SK-N-SH (cell line): ENCODE results near the gene BMP2K. TPM values are rescaled to one million over a fixed set of nuclear protein-coding genes. Genes with fewer than 3 reads are reported as not detected.

ENCODE experiments used
- CTCF ChIA-PET: fragments of 300-600, 350-600 bp; formaldehyde crosslinking; extraction: SDS; loops from one replicate; lab custom pipeline; 2021; lab: Yijun Ruan, JAX
- POLR2A ChIA-PET: fragments of 350-600 bp; sonication (Branson Sonifier 250); formaldehyde crosslinking; extraction: SDS; loops from one replicate; lab custom pipeline; 2020; ENCODE audit warnings: antibody characterized with exemption, inconsistent platforms; lab: Yijun Ruan, JAX
- DNase-seq: peaks from one replicate; pipeline ENCODE4 v3.0.0; 2012
- H2AFZ ChIP-seq: fragments of 200-600 bp; sonication (generic); 2 replicates; pipeline ENCODE4 v1.8.1; 2016; ENCODE audit warnings: antibody characterized with exemption, mild to moderate bottlenecking, low read depth
- H3F3A ChIP-seq: fragments of 200-600 bp; sonication (generic); replicated peaks from 2 replicates; pipeline ENCODE3; 2016; ENCODE audit warnings: antibody characterized with exemption, mild to moderate bottlenecking; ENCODE audit not compliant: insufficient read depth
- H3K27ac ChIP-seq, 2 experiments: fragments of 200-500 bp in 1 of 2; fragments of 200-600 bp in 1 of 2; sonication (Bioruptor generic) in 1 of 2; sonication (generic), shearing (Covaris generic) in 1 of 2; 2 replicates each; pipeline versions ENCODE4 v1.5.1 to v1.6.1; 2014 to 2016; ENCODE audit warnings: low read depth in 2 of 2, inconsistent platforms in 1 of 2, low read length in 1 of 2, mild to moderate bottlenecking in 1 of 2, mixed read lengths in 1 of 2
- H3K27me3 ChIP-seq: fragments of 200-600 bp; sonication (generic), shearing (Covaris generic); 2 replicates; pipeline ENCODE4 v1.6.1; 2016; ENCODE audit warnings: mixed run types; ENCODE audit not compliant: insufficient read depth
- H3K36me3 ChIP-seq, 2 experiments: fragments of 200-500 bp in 1 of 2; fragments of 200-600 bp in 1 of 2; sonication (Bioruptor generic) in 1 of 2; sonication (generic) in 1 of 2; replicated peaks in 1 of 2; 2 replicates each; pipeline versions ENCODE3 to v1.5.1; 2014 to 2016; ENCODE audit warnings: low read length in 1 of 2, mild to moderate bottlenecking in 1 of 2; ENCODE audit not compliant: insufficient read depth in 2 of 2, control insufficient read depth in 1 of 2
- H3K4me1 ChIP-seq, 2 experiments: fragments of 200-500 bp in 1 of 2; fragments of 200-600 bp in 1 of 2; sonication (Bioruptor generic) in 1 of 2; sonication (generic), shearing (Covaris generic) in 1 of 2; 2 replicates each; pipeline versions ENCODE4 v1.5.1 to v1.6.1; 2014 to 2016; ENCODE audit warnings: low read depth in 1 of 2, low read length in 1 of 2, mixed run types in 1 of 2; ENCODE audit not compliant: insufficient read depth in 2 of 2, control insufficient read depth in 1 of 2
- H3K4me2 ChIP-seq: fragments of 200-600 bp; sonication (generic), shearing (Covaris generic); 2 replicates; pipeline ENCODE4 v1.6.1; 2017; ENCODE audit warnings: mixed run types
- H3K4me3 ChIP-seq, 2 experiments: fragments of 200-500 bp in 1 of 2; fragments of 200-600 bp in 1 of 2; sonication (Bioruptor generic) in 1 of 2; sonication (generic), shearing (Covaris generic) in 1 of 2; 2 replicates each; pipeline versions ENCODE4 v1.5.1 to v1.8.1; 2014 to 2016; ENCODE audit warnings: low read depth in 2 of 2, inconsistent platforms in 1 of 2, low read length in 1 of 2, mild to moderate bottlenecking in 1 of 2, mixed read lengths in 1 of 2, moderate library complexity in 1 of 2
- H3K79me2 ChIP-seq: fragments of 200-600 bp; sonication (generic); 2 replicates; pipeline ENCODE4 v1.8.1; 2017; ENCODE audit warnings: mild to moderate bottlenecking; ENCODE audit not compliant: insufficient read depth
- H3K9ac ChIP-seq: fragments of 200-600 bp; sonication (generic); 2 replicates; pipeline ENCODE4 v1.6.1; 2017; ENCODE audit warnings: mixed run types
- H3K9me2 ChIP-seq: fragments of 200-600 bp; sonication (generic); 2 replicates; pipeline ENCODE4 v1.6.1; 2017; ENCODE audit warnings: mixed run types
- H3K9me3 ChIP-seq: fragments of 200-600 bp; sonication (generic); 2 replicates; pipeline ENCODE4 v1.6.1; 2017; ENCODE audit warnings: mixed run types, mild to moderate bottlenecking, moderate library complexity
- H4K20me1 ChIP-seq: fragments of 200-600 bp; sonication (generic); 2 replicates; pipeline ENCODE4 v1.6.1; 2017; ENCODE audit warnings: mild to moderate bottlenecking, mixed run types; ENCODE audit not compliant: insufficient read depth
- CHD2 ChIP-seq: fragments of 150-350 bp; IDR thresholded peaks from 2 replicates; pipeline ENCODE4 v1.6.1; 2018; ENCODE audit warnings: low read length; ENCODE audit not compliant: partially characterized antibody
- ELF1 ChIP-seq: IDR thresholded peaks from 2 replicates; pipeline ENCODE4 v1.4.0; 2012
- EP300 ChIP-seq, 2 experiments: IDR thresholded peaks; 2 replicates each; pipeline versions ENCODE4 v1.4.0 to v1.6.1; 2012; ENCODE audit warnings: borderline replicate concordance in 1 of 2, low read depth in 1 of 2, low read length in 1 of 2
- FOSL2 ChIP-seq: IDR thresholded peaks from 2 replicates; pipeline ENCODE4 v1.4.0; 2012; ENCODE audit warnings: low read depth, mild to moderate bottlenecking, moderate library complexity, borderline replicate concordance
- GABPA ChIP-seq: IDR thresholded peaks from 2 replicates; pipeline ENCODE4 v1.4.0; 2012; ENCODE audit warnings: low read depth, mild to moderate bottlenecking
- JUND ChIP-seq: IDR thresholded peaks from 2 replicates; pipeline ENCODE4 v1.4.0; 2012
- MAX ChIP-seq: IDR thresholded peaks from 2 replicates; pipeline ENCODE4 v1.4.0; 2012; ENCODE audit warnings: low read depth
- PBX3 ChIP-seq: IDR thresholded peaks from 2 replicates; pipeline ENCODE4; 2012
- POLR2AphosphoS5 ChIP-seq: IDR thresholded peaks from 2 replicates; pipeline ENCODE4 v1.6.1; 2012; ENCODE audit warnings: low read depth, low read length
- RCOR1 ChIP-seq: fragments of 150-350 bp; IDR thresholded peaks from 2 replicates; pipeline ENCODE4 v1.6.1; 2017; ENCODE audit warnings: antibody characterized with exemption, low read length
- REST ChIP-seq: IDR thresholded peaks from 2 replicates; pipeline ENCODE4 v1.6.1; 2012; ENCODE audit warnings: mild to moderate bottlenecking, low read depth, low read length, moderate library complexity
- RFX5 ChIP-seq: IDR thresholded peaks from 2 replicates; pipeline ENCODE4 v1.6.1; 2012; ENCODE audit warnings: mild to moderate bottlenecking, improper control_type of control experiment, low read length
- TAF1 ChIP-seq: IDR thresholded peaks from 2 replicates; pipeline ENCODE4 v1.6.1; 2012; ENCODE audit warnings: low read depth, mild to moderate bottlenecking, low read length, moderate library complexity, borderline replicate concordance
- USF1 ChIP-seq: IDR thresholded peaks from 2 replicates; pipeline ENCODE4 v1.4.0; 2012; ENCODE audit warnings: low read depth, borderline replicate concordance
- USF2 ChIP-seq: fragments of 150-350 bp; IDR thresholded peaks from 2 replicates; pipeline ENCODE4 v1.6.1; 2017; ENCODE audit warnings: antibody characterized with exemption, low read length, low read depth, borderline replicate concordance
- YY1 ChIP-seq: IDR thresholded peaks from 2 replicates; pipeline ENCODE4 v1.4.0; 2012; ENCODE audit warnings: low read depth, mild to moderate bottlenecking
- ZBTB33 ChIP-seq: IDR thresholded peaks from 2 replicates; pipeline ENCODE4 v1.4.0; 2012; ENCODE audit warnings: low read depth, borderline replicate concordance
- WGBS: methylation state at CpG from one replicate; pipeline ENCODE4 v1.1.6; 2017; ENCODE audit warnings: low lambda C conversion rate; 5-methylcytosine and 5-hydroxymethylcytosine counted together
- polyA plus RNA-seq, 3 experiments: library from polyadenylated mRNA; depleted of rRNA; stranded (reverse); fragments of >200 nt; gene quantifications; 2 replicates each; pipeline ENCODE4 v1.2.3, GENCODE V29; 2012

The BMP2K gene
- polyA plus RNA-seq, 1 of the 3 experiments (the other 2 are of a cell fraction), result 7.2 TPM

GRCh38 chr4:78803983-78804382 is 27.8 kb downstream of the BMP2K start (continued):
- TF ChIP-seq PBX3, result no peak
- TF ChIP-seq JUND, result no peak
- TF ChIP-seq FOSL2, result no peak
- no peak for TF ChIP-seq ZBTB33
- TF ChIP-seq EP300 (IDR thresholded peaks at IDR 0.05; ENCODE audit: borderline replicate concordance in 1 of 2, low read depth in 1 of 2, low read length in 1 of 2), result no peak
- no peak for TF ChIP-seq ELF1
- no peak for TF ChIP-seq USF1

GRCh38 chr4:78806943-78807460 is 30.9 kb downstream of the BMP2K start:
- no peaks in the 10 kb centered on the region for H3K4me1 ChIP-seq
- no peak for DNase-seq
- H3K4me2 ChIP-seq, result no peak overlapping the region
- no peaks in the 10 kb centered on the region; the same call in 1 of the 2 replicates for H4K20me1 ChIP-seq
- ChIA-PET POLR2A (no interaction called here), CTCF (no interaction called here)
- no peak overlapping the region for H3K4me3 ChIP-seq
- no peak overlapping the region for H2AFZ ChIP-seq
- WGBS, result 96% methylated on average over 6 of the region's 6 CpGs
- H3K9me3 ChIP-seq, result no peaks in the 10 kb centered on the region
- no peaks in the 10 kb centered on the region for H3K9me2 ChIP-seq
- TF ChIP-seq YY1 (no peak), ZBTB33 (no peak), REST (no peak), RCOR1 (no peak), POLR2AphosphoS5 (no peak), MAX (no peak), FOSL2 (no peak), TAF1 (no peak), GABPA (no peak), RFX5 (no peak), CHD2 (no peak), USF2 (no peak)
- H3F3A ChIP-seq, result no peaks in the 10 kb centered on the region
- no peaks in the 10 kb centered on the region for H3K27me3 ChIP-seq
- H3K36me3 ChIP-seq, result peaks cover 0 to 16% of the 10 kb centered on the region in 2 experiments
- H3K9ac ChIP-seq, result no peak overlapping the region
- no peak overlapping the region for H3K27ac ChIP-seq
- peaks cover 98% of the 10 kb centered on the region for H3K79me2 ChIP-seq
